Prostate gland (tissue), 2 donors: ENCODE results near the gene SYDE2. TPM values are rescaled to one million over a fixed set of nuclear protein-coding genes. Genes with fewer than 3 reads are reported as not detected.

Experiments
- DNase-seq: peaks from one replicate; pipeline ENCODE4 v3.0.0-alpha.2; 2019; ENCODE audit warnings: low spot score
- H3K27ac ChIP-seq, 2 donors: fragments of 200-600 bp; sonication (generic); 2 replicates each; pipeline ENCODE4 v1.5.1; 2017 to 2019
- H3K27me3 ChIP-seq: fragments of 200-600 bp; sonication (generic); replicated peaks from 2 replicates; pipeline ENCODE4 v1.5.1; 2019; ENCODE audit not compliant: insufficient read depth
- H3K36me3 ChIP-seq, 2 donors: fragments of 200-600 bp; sonication (generic); 1 replicate in 1 of 2; 2 replicates in 1 of 2; pipeline versions ENCODE4 v1.5.1 to v1.8.1; 2017 to 2019
- H3K4me1 ChIP-seq: fragments of 200-600 bp; sonication (generic); replicated peaks from 2 replicates; pipeline ENCODE4 v1.5.1; 2019
- H3K4me3 ChIP-seq, 2 donors: fragments of 200-600 bp; sonication (generic); 2 replicates each; pipeline ENCODE4 v1.5.1; 2017 to 2019
- H3K9me3 ChIP-seq: fragments of 200-600 bp; sonication (generic); 2 replicates; pipeline ENCODE4 v1.5.1; 2017
- CTCF ChIP-seq, 4 experiments: fragments of 200-600 bp in 2 of 4; fragments of 450-650 bp in 2 of 4; sonication (generic) in 2 of 4; IDR thresholded peaks; 1 replicate in 3 of 4; 2 replicates in 1 of 4; pipeline ENCODE4 v1.5.1; 2016 to 2019; ENCODE audit warnings: antibody characterized with exemption in 4 of 4, mild to moderate bottlenecking in 2 of 4, moderate library complexity in 2 of 4
- POLR2A ChIP-seq: fragments of 450-650 bp; IDR thresholded peaks from one replicate; pipeline ENCODE4 v1.6.1; 2016; ENCODE audit warnings: antibody characterized with exemption, mild to moderate bottlenecking
- POLR2AphosphoS5 ChIP-seq: sonication (generic); formaldehyde crosslinking; IDR thresholded peaks from one replicate; pipeline ENCODE4 v1.6.1; 2017; ENCODE audit warnings: antibody characterized with exemption
- WGBS: methylation state at CpG from one replicate; pipeline ENCODE4 v1.1.5; 2018; 5-methylcytosine and 5-hydroxymethylcytosine counted together
- intact Hi-C: fragments of 100-400 bp; cut with DNase I; formaldehyde crosslinking; loops from one replicate; pipeline ENCODE4 v1.14.2; 2022
- total RNA-seq, 2 donors: library from RNA; depleted of rRNA; stranded (reverse); fragments of >200 nt; gene quantifications; one replicate each; pipeline ENCODE4 v1.1.0, GENCODE V29; 2016

SYDE2 gene
- total RNA-seq, 2 donors from 2014 or later = 6.6 to 8.4 TPM

- no peaks in the 10 kb centered on the region for H3K27me3 ChIP-seq
- no peaks in the 10 kb centered on the region for H3K9me3 ChIP-seq
- DNase-seq = no peak
- TF ChIP-seq CTCF (IDR thresholded peaks at IDR 0.05) = no peak
- TF ChIP-seq POLR2AphosphoS5 = no peak
- no peak for TF ChIP-seq POLR2A
- H3K36me3 ChIP-seq = no peaks in the 10 kb centered on the region
- H3K4me3 ChIP-seq = no peak overlapping the region
- WGBS = 92% methylated on average over 4 of the region's 4 CpGs
- intact Hi-C loops = no loop called here
- H3K4me1 ChIP-seq = no peaks in the 10 kb centered on the region
- H3K27ac ChIP-seq = no peak overlapping the region
These were observed 28.0 kb downstream of the SYDE2 start for GRCh38 chr1:85172684-85173337.

- TF ChIP-seq CTCF (IDR thresholded peaks at IDR 0.05) (no peak), POLR2A (no peak), POLR2AphosphoS5 (no peak)
- intact Hi-C loops = no loop called here
These were observed 29.1 kb downstream of the SYDE2 start for GRCh38 chr1:85171721-85172120.

GRCh38 chr1:85168884-85169283 lies 31.9 kb downstream of the SYDE2 start:
- no peak for DNase-seq
- H3K4me3 ChIP-seq = no peak overlapping the region
- H3K36me3 ChIP-seq = no peaks in the 10 kb centered on the region
- WGBS = 82% methylated on average over 1 of the region's 1 CpG
- TF ChIP-seq POLR2A (no peak), POLR2AphosphoS5 (no peak), CTCF (IDR thresholded peaks at IDR 0.05) (no peak)
- H3K27me3 ChIP-seq = no peaks in the 10 kb centered on the region
- no peaks in the 10 kb centered on the region for H3K4me1 ChIP-seq
- no peak overlapping the region for H3K27ac ChIP-seq
- intact Hi-C loops = no loop called here
- H3K9me3 ChIP-seq = no peaks in the 10 kb centered on the region

More at GRCh38 chr1:85171721-85172120, 29.1 kb downstream of the SYDE2 start:
- DNase-seq = no peak
- Histone ChIP-seq H3K36me3 (no peaks in the 10 kb centered on the region), H3K4me1 (no peaks in the 10 kb centered on the region), H3K4me3 (no peak overlapping the region), H3K9me3 (no peaks in the 10 kb centered on the region), H3K27me3 (no peaks in the 10 kb centered on the region), H3K27ac (no peak overlapping the region)
- 100% methylated on average over 1 of the region's 1 CpG for WGBS

- Histone ChIP-seq H3K9me3 (no peaks in the 10 kb centered on the region), H3K27ac (no peak overlapping the region), H3K4me1 (no peaks in the 10 kb centered on the region), H3K4me3 (no peak overlapping the region), H3K36me3 (no peaks in the 10 kb centered on the region), H3K27me3 (no peaks in the 10 kb centered on the region)
- WGBS = 85% methylated on average over 1 of the region's 1 CpG
- TF ChIP-seq POLR2AphosphoS5 (no peak), POLR2A (no peak), CTCF (IDR thresholded peaks at IDR 0.05) (no peak)
- no peak for DNase-seq
- intact Hi-C loops = no loop called here
These were observed 34.5 kb downstream of the SYDE2 start for GRCh38 chr1:85166351-85166750.

GRCh38 chr1:85158910-85159309 lies 41.9 kb downstream of the SYDE2 start:
- no peak overlapping the region for H3K27ac ChIP-seq
- TF ChIP-seq CTCF (IDR thresholded peaks at IDR 0.05) (no peak), POLR2A (no peak)

More at GRCh38 chr1:85158910-85159309, 41.9 kb downstream of the SYDE2 start:
- intact Hi-C loops = no loop called here
- Histone ChIP-seq H3K4me1 (no peaks in the 10 kb centered on the region), H3K9me3 (no peaks in the 10 kb centered on the region), H3K4me3 (no peak overlapping the region), H3K27me3 (no peaks in the 10 kb centered on the region), H3K36me3 (no peaks in the 10 kb centered on the region)
- WGBS = 86% methylated on average over 5 of the region's 5 CpGs
- DNase-seq = no peak
